Esophagus muscularis mucosa (tissue), 4 donors: Measurements from ENCODE around the gene ZKSCAN2. TPM values are rescaled to one million over a fixed set of nuclear protein-coding genes. Genes with fewer than 3 reads are reported as not detected.

Source experiments
- DNase-seq: peaks from one replicate; pipeline ENCODE4 v3.0.0-alpha.2; 2017; ENCODE audit errors: extremely low spot score
- H3K27ac ChIP-seq, 4 donors: fragments of 200-600 bp; sonication (generic); replicated peaks in 1 of 4; 1 replicate in 3 of 4; 2 replicates in 1 of 4; pipeline ENCODE4 v1.5.1; 2016 to 2019; ENCODE audit warnings: mild to moderate bottlenecking in 1 of 4
- H3K27me3 ChIP-seq, 4 donors: fragments of 200-600 bp; sonication (generic); one replicate each; pipeline versions ENCODE4 v1.5.1 to v1.6.0; 2016 to 2019
- H3K36me3 ChIP-seq, 4 donors: fragments of 200-600 bp; sonication (generic); one replicate each; pipeline ENCODE4 v1.5.1; 2016 to 2019
- H3K4me1 ChIP-seq, 4 donors: fragments of 200-600 bp; sonication (generic); one replicate each; pipeline ENCODE4 v1.5.1; 2016 to 2019
- H3K4me3 ChIP-seq, 4 donors: fragments of 200-600 bp; sonication (generic); 1 replicate in 2 of 4; 2 replicates in 2 of 4; pipeline ENCODE4 v1.5.1; 2016 to 2019; ENCODE audit warnings: mild to moderate bottlenecking in 4 of 4, moderate library complexity in 1 of 4
- H3K9me3 ChIP-seq, 4 donors: fragments of 200-600 bp; sonication (generic); 1 replicate in 3 of 4; 2 replicates in 1 of 4; pipeline ENCODE4 v1.5.1; 2016 to 2019
- EP300 ChIP-seq: sonication (generic); formaldehyde crosslinking; IDR thresholded peaks from one replicate; pipeline ENCODE4 v1.6.1; 2017; ENCODE audit warnings: antibody characterized with exemption
- POLR2A ChIP-seq: fragments of 450-650 bp; IDR thresholded peaks from one replicate; pipeline ENCODE4 v1.6.1; 2017; ENCODE audit warnings: antibody characterized with exemption, moderate library complexity, mild to moderate bottlenecking, low read depth
- POLR2AphosphoS5 ChIP-seq, 2 donors: sonication (generic); formaldehyde crosslinking; IDR thresholded peaks; one replicate each; pipeline ENCODE4 v1.6.1; 2017; ENCODE audit warnings: antibody characterized with exemption in 2 of 2
- WGBS: methylation state at CpG from one replicate; pipeline ENCODE4 v1.1.5; 2018; 5-methylcytosine and 5-hydroxymethylcytosine counted together
- intact Hi-C: fragments of 100-400 bp; cut with DNase I; formaldehyde crosslinking; loops from one replicate; pipeline ENCODE4 v1.15.1; 2023
- total RNA-seq, 4 donors: library from RNA; depleted of rRNA; stranded (reverse); fragments of >200 nt; gene quantifications; one replicate each; pipeline versions ENCODE4 v1.1.0 to v1.2.1, GENCODE V29; 2016
- TF ChIP-seq, protein P1 (sequence below), 3 experiments: fragments of 200-600 bp in 2 of 3; fragments of 450-650 bp in 1 of 3; sonication (generic) in 2 of 3; IDR thresholded peaks; one replicate each; pipeline ENCODE4 v1.5.1; 2017 to 2019; ENCODE audit warnings: antibody characterized with exemption in 3 of 3, mild to moderate bottlenecking in 2 of 3, moderate library complexity in 1 of 3

Gene ZKSCAN2
- 1 to 10 TPM; 3.7 to 5.3 (median 4.5) TPM for total RNA-seq

DNA sequence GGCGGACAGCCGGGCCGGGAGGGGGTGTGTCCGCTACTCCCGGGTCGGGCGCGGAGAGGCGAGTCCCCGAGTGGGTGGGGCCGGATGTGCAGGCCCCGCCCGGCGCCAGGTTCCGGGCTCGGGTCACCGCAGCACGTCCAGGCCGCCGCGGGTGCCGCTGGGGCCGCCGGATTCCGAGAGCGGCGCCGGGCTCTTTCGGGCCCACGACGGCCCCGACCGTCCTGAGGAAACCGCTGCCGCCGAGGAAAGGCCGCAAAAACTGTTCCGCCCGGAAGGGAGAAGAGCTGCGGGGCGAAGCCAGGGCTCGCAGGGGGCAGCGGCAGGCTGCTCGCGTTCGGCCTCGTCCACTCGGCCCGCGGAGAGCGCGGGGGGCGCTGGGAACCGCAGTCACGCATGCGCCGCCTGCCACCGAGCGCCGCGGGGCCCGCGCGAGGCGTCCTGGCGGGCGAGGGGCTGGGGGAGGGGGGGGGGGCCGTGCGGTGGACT is at the start of gene ZKSCAN2:
ZKSCAN2 (minus strand) TSS at position 376 of the 486 bp plus-strand sequence. CDS start 718 bp downstream, outside the sequence.
- Histone ChIP-seq H3K4me1 (peaks cover 33 to 42% (median 38%) of the 10 kb centered on the region in 4 donors), H3K27me3 (no peaks in the 10 kb centered on the region), H3K9me3 (no peaks in the 10 kb centered on the region), H3K4me3 (peak within 1 kb of the TSS; percentile 73 to 98 (median 82)), H3K27ac (peak within 1 kb of the TSS; percentile 94 to 99 (median 98)), H3K36me3 (peaks cover 12 to 31% (median 25%) of the 10 kb centered on the region in 4 donors)
- TF ChIP-seq POLR2A = peak; percentile 88
- TF ChIP-seq POLR2AphosphoS5 (IDR thresholded peaks at IDR 0.05) = peak; percentile 60 to 83
- no peak for TF ChIP-seq EP300
- TF ChIP-seq, protein P1, sequence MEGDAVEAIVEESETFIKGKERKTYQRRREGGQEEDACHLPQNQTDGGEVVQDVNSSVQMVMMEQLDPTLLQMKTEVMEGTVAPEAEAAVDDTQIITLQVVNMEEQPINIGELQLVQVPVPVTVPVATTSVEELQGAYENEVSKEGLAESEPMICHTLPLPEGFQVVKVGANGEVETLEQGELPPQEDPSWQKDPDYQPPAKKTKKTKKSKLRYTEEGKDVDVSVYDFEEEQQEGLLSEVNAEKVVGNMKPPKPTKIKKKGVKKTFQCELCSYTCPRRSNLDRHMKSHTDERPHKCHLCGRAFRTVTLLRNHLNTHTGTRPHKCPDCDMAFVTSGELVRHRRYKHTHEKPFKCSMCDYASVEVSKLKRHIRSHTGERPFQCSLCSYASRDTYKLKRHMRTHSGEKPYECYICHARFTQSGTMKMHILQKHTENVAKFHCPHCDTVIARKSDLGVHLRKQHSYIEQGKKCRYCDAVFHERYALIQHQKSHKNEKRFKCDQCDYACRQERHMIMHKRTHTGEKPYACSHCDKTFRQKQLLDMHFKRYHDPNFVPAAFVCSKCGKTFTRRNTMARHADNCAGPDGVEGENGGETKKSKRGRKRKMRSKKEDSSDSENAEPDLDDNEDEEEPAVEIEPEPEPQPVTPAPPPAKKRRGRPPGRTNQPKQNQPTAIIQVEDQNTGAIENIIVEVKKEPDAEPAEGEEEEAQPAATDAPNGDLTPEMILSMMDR (IDR thresholded peaks at IDR 0.05) = no peak
- peak; percentile 95 for DNase-seq
- intact Hi-C loops = loop anchor here (5.0 to 10.0 kb wide), 2 partner anchors 143 to 190 kb away; partner anchors contain the start of gene LCMT1
- 1% methylated on average over 42 of the region's 69 CpGs for WGBS

DNA sequence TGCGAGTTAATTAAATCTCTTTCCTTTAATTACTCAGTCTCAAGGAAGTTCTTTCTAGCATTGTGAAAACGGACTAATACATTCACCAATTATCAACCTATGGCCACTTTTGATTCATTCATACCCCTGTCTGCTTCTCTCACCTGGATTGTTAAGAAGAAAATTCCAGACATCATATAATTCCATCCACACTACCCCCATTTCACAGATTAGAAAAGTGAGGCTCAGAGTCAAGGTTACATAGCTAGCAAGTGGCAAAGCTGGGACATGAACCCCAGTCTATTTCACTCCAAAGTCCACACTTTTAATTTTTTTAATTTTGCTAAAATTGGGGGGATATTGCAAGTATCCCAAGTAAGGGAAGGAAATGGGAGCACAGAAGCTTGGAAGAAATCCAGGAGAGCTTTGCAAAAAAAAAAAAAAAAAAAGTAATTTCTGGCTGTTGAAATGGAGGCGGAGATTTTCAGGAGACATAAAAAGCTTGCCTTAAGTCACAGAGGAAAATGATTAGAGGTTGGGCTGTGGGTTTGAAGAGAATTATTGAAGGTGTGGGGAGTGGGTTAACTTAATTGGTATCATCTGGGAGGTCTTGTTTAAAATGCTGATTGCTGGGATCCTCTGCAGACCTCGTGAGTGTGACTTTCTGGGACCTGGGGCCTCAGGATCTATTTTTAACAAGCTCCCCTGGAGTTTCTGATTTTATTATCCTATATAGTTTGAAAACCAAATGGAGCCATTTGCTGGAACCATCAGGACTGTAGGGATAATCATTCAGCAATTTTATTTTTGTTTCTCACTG is 42.3 kb upstream of the ZKSCAN2 start:
- Histone ChIP-seq H3K27me3 (peaks cover 0 to 3% (median 0%) of the 10 kb centered on the region in 4 donors), H3K9me3 (peaks cover 0 to 7% (median 0%) of the 10 kb centered on the region in 4 donors), H3K36me3 (no peaks in the 10 kb centered on the region), H3K4me3 (no peak overlapping the region), H3K27ac (no peak overlapping the region), H3K4me1 (no peaks in the 10 kb centered on the region)
- DNase-seq = no peak
- 49% methylated on average over 4 of the region's 4 CpGs for WGBS
- no peak for TF ChIP-seq POLR2A
- no peak for TF ChIP-seq EP300
- no peak for TF ChIP-seq POLR2AphosphoS5 (IDR thresholded peaks at IDR 0.05)
- intact Hi-C loops = no loop called here

DNA sequence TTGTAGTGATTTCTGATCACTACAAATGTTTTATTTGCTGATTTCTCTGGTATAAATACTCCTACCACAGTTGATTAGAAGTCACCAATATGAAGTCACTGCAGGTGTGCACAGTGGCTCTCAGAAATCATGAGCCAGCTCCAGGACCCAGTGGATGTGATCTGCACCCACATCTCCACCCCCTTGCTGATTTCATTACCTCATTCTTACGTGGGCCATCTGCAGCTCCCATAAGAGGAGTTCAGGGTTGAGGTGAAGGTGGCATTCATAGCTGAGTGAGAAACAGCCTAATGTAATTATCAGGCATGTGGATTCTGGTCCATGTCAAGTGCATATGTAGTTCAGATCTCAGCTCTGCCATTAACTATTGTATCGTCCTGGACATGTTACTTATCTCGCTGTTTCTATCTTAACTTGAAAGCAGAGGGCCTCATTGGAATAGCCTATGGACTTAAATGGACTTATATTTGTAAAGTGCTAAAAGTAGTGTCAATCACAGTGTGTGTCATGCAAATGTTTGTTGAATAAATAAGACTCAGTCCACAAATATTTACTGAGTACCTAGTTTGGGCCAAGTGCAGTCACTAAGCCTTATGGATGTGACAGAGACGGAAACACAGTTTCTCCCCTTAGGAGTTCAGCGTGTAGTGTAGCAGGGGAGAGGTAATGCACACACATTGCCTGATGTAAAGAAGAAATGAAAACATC is 40.7 kb upstream of the ZKSCAN2 start:
- no peaks in the 10 kb centered on the region for H3K4me1 ChIP-seq
- no peak overlapping the region for H3K27ac ChIP-seq
- TF ChIP-seq, protein P1 (IDR thresholded peaks at IDR 0.05) = no peak
- TF ChIP-seq POLR2A = no peak
- TF ChIP-seq EP300 = no peak
- no peak for TF ChIP-seq POLR2AphosphoS5 (IDR thresholded peaks at IDR 0.05)
- intact Hi-C loops = no loop called here
- no peaks in the 10 kb centered on the region for H3K9me3 ChIP-seq
- H3K4me3 ChIP-seq = no peak overlapping the region
- peaks cover 0 to 3% (median 0%) of the 10 kb centered on the region in 4 donors for H3K27me3 ChIP-seq
- no peak for DNase-seq
- WGBS = 83% methylated on average over 5 of the region's 5 CpGs
- no peaks in the 10 kb centered on the region for H3K36me3 ChIP-seq

DNA sequence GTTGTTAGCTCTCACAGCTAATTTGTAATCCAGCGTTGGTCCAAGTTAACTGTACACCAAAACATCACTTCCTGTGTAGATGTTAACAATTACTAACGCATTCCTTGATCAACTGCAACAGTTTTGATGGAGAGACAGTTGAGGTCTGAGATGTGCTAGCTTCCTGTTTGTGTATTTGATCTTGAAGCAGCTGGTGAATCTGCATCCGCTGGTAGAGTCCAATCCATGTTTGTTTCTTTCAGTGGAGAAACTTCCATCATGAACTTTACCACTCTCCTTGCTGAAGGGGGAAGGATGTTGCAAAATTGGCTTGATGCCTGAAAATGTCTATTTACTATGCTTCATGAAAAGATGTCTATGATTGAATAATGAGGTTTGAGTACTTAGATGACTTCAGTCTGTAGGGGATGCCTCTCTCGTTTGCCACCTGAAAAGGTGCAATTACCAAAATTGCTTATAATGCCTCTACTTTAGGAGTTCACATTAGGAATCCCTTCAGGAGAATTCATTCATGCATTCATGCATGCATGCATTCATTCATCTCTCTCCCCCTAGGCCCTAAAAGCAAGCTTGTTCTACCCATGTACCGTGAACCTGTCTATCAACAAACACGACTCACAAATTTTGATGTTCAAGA is 39.6 kb upstream of the ZKSCAN2 start:
- no peak overlapping the region for H3K27ac ChIP-seq
- H3K4me3 ChIP-seq = no peak overlapping the region
- DNase-seq = no peak
- H3K36me3 ChIP-seq = no peaks in the 10 kb centered on the region
- intact Hi-C loops = no loop called here
- H3K27me3 ChIP-seq = peaks cover 0 to 3% (median 0%) of the 10 kb centered on the region in 4 donors
- TF ChIP-seq EP300 (no peak), POLR2AphosphoS5 (IDR thresholded peaks at IDR 0.05) (no peak), POLR2A (no peak)
- TF ChIP-seq, protein P1 (IDR thresholded peaks at IDR 0.05) = no peak
- WGBS = 68% methylated on average over 6 of the region's 6 CpGs
- no peaks in the 10 kb centered on the region for H3K9me3 ChIP-seq
- H3K4me1 ChIP-seq = no peaks in the 10 kb centered on the region
